GM23248 (cell line): ENCODE data around the gene THUMPD3.

Source experiments
- EZH2 ChIP-seq: fragments of 200-600 bp; sonication (generic); IDR thresholded peaks from 2 replicates; pipeline ENCODE4 v1.6.1; 2018; ENCODE audit warnings: antibody characterized with exemption, mild to moderate bottlenecking; ENCODE audit not compliant: insufficient read depth, poor library complexity, severe bottlenecking
- EZH2phosphoT487 ChIP-seq: fragments of 200-600 bp; sonication (generic); IDR thresholded peaks from 2 replicates; pipeline ENCODE4 v1.6.1; 2018; ENCODE audit warnings: antibody characterized with exemption, moderate library complexity, mild to moderate bottlenecking, low read depth; ENCODE audit not compliant: insufficient read depth

- TF ChIP-seq EZH2, result no peak
- no peak for TF ChIP-seq EZH2phosphoT487
Measured at GRCh38 chr3:9388562-9389272, 25.9 kb downstream of the THUMPD3 start.
